ENCODE results near the gene GIGYF2.

The GIGYF2 gene

DNA sequence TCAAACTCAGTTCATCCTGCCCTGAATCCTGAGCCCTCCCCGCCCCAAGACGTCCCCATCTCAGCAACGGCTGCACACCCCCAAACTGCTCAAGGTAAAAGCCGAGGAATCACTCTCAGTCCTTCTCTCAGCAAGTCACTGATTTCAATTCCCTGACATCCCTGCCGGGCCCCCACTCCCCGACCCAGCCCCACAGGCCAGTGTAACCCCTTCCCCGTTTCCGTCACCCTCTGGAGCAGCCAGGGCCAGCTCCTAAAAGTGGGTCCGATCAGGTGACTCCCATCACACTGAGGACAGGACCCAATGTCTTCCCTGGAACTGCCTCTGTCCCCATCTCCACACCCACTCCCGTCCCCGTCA, 193.4 kb downstream of the GIGYF2 start:
- no peak for DNase-seq (ENCODE audit: low read depth)
- H3K4me3 ChIP-seq (replicated peaks; ENCODE audit: low read depth, low read length), result no peak overlapping the region
- TF ChIP-seq, protein P1, sequence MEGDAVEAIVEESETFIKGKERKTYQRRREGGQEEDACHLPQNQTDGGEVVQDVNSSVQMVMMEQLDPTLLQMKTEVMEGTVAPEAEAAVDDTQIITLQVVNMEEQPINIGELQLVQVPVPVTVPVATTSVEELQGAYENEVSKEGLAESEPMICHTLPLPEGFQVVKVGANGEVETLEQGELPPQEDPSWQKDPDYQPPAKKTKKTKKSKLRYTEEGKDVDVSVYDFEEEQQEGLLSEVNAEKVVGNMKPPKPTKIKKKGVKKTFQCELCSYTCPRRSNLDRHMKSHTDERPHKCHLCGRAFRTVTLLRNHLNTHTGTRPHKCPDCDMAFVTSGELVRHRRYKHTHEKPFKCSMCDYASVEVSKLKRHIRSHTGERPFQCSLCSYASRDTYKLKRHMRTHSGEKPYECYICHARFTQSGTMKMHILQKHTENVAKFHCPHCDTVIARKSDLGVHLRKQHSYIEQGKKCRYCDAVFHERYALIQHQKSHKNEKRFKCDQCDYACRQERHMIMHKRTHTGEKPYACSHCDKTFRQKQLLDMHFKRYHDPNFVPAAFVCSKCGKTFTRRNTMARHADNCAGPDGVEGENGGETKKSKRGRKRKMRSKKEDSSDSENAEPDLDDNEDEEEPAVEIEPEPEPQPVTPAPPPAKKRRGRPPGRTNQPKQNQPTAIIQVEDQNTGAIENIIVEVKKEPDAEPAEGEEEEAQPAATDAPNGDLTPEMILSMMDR (IDR thresholded peaks at IDR 0.05; ENCODE audit: low read length, missing control alignments), result no peak

DNA sequence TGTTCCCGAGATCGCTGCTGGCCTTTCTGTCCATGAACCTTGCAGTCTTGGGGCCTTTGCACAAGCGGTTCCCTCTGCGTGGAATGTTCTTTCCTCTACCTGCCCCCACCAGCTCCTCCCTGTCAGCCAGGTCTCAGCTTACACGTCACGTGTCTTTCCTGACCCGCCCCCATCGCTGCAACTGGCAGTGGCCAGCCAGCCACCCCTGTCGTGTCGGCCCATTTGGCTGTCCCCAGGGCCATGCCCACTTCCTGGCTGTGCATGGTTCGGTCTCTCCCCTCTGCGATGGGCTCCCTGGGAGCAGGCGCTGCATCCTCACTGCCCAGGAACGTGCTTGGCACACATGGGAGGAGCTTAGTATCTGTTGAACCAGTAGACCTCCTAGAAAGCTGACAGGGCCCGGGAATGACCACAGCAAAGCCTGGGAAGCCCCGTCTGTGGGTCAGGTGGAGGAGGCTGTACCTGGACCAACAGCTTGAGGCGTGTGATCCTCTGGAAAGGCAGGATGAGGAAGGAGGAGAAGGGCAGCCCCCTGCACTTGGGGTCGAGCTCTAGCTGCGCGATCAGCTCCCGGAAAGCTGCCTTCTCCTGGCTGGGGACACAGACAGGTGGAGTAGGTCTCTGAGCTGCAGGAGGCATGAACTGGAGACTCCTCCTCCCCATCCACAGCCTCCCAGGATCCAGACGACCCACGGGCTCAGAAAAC, 193.9 kb downstream of the GIGYF2 start:
- TF ChIP-seq, protein P1 (IDR thresholded peaks at IDR 0.05; ENCODE audit: low read length, missing control alignments), result no peak
- H3K4me3 ChIP-seq (replicated peaks; ENCODE audit: low read depth, low read length), result no peak overlapping the region
- DNase-seq (ENCODE audit: low read depth), result peak; percentile 26

DNA sequence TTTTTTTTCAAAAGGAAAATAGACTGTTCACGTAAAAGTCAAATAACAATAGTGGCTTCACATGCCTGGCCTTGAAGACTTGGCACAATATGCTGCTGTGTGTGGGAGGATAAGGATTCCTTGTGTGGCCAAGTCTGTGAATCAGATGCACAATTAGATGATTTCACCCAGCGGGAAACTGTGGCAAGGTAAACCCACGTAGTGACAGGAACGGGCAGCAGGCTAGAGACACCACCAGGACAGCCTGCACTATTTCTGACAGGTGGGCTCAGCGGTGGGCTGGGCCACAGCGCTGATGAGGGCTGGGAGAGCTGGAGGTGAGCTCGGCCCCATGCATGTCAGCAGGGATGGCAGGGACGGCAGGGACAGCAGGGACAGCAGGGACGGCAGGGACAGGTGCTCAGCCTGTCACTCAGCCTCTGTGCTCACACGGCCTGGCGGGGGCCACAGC, 194.5 kb downstream of the GIGYF2 start:
- H3K4me3 ChIP-seq (replicated peaks; ENCODE audit: low read depth, low read length), result no peak overlapping the region
- TF ChIP-seq, protein P1 (IDR thresholded peaks at IDR 0.05; ENCODE audit: low read length, missing control alignments), result no peak
- peak; percentile 90 for DNase-seq (ENCODE audit: low read depth)

DNA sequence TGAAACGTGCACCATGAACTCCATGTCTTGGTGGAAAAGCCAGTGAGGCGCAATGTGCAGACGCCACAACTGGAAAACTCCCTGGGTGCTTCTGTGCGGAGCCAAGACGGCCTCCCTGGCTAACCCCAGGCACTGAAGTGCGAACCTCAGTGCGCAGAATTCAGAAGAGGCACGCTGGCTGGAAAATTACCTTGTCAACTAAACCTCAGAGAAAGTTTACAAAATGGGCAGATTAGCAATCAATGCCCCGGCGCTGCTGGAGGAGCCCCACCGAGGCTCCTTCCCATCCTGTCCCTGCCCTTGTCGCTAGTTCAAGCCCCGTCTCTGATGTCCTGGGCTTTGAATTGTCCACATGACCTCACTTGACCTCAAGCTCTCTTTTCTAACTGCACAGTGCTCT, 195.1 kb downstream of the GIGYF2 start:
- no peak overlapping the region for H3K4me3 ChIP-seq (replicated peaks; ENCODE audit: low read depth, low read length)
- DNase-seq (ENCODE audit: low read depth), result no peak
- TF ChIP-seq, protein P1 (IDR thresholded peaks at IDR 0.05; ENCODE audit: low read length, missing control alignments), result no peak

DNA sequence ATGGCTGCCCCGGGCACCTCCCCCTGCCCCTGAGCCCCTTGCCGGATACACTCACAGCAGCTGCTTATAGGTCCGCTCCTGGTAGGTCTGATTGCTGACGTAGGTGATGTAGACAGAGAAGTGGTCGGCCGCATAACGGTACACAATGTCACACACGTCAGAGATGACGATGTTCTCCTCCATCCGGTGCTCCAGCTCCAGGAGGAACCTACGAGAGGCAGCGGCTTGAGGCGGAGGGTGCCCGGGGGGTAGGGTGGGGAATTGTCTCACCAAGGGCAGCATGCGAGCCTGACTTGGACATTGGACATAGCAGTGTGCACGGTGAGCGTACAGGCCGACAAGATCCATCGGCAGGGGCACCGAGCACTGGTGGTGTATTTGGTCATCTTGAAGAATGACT, 195.7 kb downstream of the GIGYF2 start:
- H3K4me3 ChIP-seq (replicated peaks; ENCODE audit: low read depth, low read length), result no peak overlapping the region
- TF ChIP-seq, protein P1 (IDR thresholded peaks at IDR 0.05; ENCODE audit: low read length, missing control alignments), result no peak
- no peak for DNase-seq (ENCODE audit: low read depth)

DNA sequence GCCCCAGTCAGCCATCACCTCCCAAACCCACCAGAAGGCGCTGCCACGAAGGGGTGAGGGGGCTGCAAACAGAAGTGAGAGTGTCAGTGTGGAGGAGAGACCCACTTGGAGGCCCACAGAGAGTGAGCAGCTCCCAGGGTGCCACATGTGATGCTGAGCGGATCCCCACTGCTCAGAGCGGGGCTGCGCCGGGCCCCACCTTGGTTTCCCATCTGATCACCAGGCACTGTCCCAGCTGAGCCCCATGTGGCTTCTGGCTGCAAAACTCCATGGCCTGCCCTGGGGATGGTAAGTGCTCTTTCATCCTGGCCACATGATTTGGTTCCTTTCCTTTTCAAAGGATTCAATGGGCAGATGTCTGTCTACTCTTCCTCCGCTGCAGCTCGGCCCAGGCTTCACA, 196.7 kb downstream of the GIGYF2 start:
- no peak for DNase-seq (ENCODE audit: low read depth)
- TF ChIP-seq, protein P1 (IDR thresholded peaks at IDR 0.05; ENCODE audit: low read length, missing control alignments), result no peak
- H3K4me3 ChIP-seq (replicated peaks; ENCODE audit: low read depth, low read length), result no peak overlapping the region

DNA sequence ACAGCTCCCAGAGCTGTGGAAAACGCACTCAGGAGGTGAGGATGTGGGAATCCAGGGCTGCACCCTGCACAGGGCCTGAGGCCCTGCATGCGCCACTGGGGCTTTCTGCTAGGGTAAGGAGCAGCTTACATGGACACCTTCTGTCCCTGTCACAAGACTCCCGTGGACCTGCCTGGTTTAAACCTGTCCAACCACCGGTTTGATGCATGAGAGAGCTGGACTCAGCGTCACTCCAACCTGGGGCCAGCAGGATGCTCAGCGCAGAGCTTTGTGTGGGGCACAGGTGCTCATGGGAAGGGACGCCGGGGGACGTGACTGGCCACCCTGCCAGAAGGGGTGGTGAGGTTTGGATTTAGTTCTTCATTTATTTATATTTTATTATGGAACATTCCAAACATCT, 197.1 kb downstream of the GIGYF2 start:
- H3K4me3 ChIP-seq (replicated peaks; ENCODE audit: low read depth, low read length), result no peak overlapping the region
- TF ChIP-seq, protein P1 (IDR thresholded peaks at IDR 0.05; ENCODE audit: low read length, missing control alignments), result no peak
- no peak for DNase-seq (ENCODE audit: low read depth)

Data from fibroblast of pulmonary artery (primary cell).